SK-N-SH treated with all-trans-retinoic acid at 6 μM for 48 hours (cell line): ENCODE data around the gene C21orf58.

ENCODE experiments used
- RARB ChIP-seq: fragments of 250-450 bp; sonication (Bioruptor Pico); IDR thresholded peaks from 2 replicates; pipeline ENCODE4 v1.8.0; 2021; ENCODE audit warnings: mild to moderate bottlenecking, moderate library complexity
- ZNF565 ChIP-seq: fragments of 450-650 bp; formaldehyde crosslinking; conservative IDR thresholded peaks from 2 replicates; pipeline ENCODE4 v1.5.0; 2020; ENCODE audit warnings: low read depth, mild to moderate bottlenecking, moderate library complexity

DNA sequence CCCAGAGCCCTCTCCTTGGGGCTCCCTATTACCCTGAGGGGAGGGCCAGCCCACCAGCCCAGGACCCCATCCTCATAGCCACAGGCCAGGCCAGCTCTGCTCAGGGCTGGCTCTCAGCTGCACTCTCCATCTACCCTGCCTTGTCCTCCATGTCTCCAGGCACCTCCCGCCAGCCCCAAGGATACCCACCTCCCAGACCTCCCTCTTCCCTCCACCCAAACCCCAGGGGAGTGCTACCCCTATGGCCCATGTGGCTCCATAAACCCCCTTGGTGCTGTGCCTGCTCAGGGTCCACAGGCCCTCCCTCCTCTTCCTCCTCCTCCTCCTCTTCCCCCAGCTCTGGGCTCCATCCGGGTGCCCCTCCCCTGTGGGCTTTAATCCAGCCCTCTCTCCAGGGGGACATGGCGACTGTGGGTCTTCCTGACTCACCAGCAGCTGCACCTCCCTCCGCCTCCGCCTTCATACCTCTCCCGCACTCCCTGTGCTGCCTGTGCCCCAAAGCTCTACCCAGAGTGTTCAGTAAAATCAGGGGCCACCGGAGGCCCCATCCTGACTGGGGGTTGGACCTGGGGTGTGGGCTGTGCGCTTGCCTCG lies 28.4 kb downstream of the C21orf58 start:
- TF ChIP-seq ZNF565, result no peak
- no peak for TF ChIP-seq RARB (CRISPR knock-in tag)
